ENCODE data around the gene MGAT4A.

- TF ChIP-seq CTCF (IDR thresholded peaks at IDR 0.05) (no peak), POLR2AphosphoS5 (IDR thresholded peaks at IDR 0.05; ENCODE audit: insufficient read depth in 1 of 2, low read depth in 1 of 2) (no peak)
Observed at GRCh38 chr2:98759827-98760625, 29.1 kb upstream of the MGAT4A start.

Measured in vagina (tissue), 2 donors.